ENCODE results near the gene PRR32. TPM values are rescaled to one million over a fixed set of nuclear protein-coding genes. Genes with fewer than 3 reads are reported as not detected.
"Not testable (repeated sequence)": the region's sequence is repeated elsewhere in the genome, so short reads cannot be mapped to it uniquely, and the experiment has no call there.

The PRR32 gene, protein sequence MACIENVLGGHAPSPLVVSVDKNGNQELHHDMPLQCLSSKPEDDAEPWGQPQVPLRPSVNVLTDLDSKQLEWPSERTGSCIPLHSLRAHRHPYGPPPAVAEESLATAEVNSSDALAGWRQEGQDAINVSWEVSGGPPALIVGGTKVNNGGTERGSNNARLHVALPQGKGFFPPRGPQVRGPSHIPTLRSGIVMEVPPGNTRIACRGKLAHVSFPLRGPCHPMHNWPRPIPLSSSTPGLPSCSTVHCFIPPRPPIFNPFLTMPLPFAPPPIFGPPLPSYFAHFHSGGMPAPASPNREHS
- total RNA-seq: not detected
- long read RNA-seq: 0 reads

DNA sequence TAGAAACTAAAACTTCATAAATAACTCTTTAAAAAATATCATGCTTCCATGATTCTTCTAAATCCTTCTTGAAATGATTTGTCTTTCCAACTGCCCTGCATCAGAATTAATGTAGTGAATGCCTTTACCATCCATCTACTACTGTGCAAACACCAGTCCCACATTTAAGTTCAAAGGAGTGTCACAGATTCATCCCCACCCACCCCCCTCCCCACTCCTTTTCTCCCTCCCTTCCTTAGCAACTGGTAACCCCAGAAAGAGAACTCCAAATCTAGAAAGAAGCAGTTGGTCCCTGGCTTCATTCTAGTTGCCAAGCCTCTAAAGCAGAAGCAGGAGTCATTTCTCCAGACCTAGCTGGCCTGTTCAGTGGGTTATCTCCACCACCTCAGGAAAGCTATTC, at the start of gene PRR32:
TSS of gene PRR32 (plus strand) at position 301 of the 400 bp plus-strand sequence. CDS start 115 bp downstream, outside the sequence.
- H3K27me3 ChIP-seq: no peaks in the 10 kb centered on the region
- no peak within 1 kb of the TSS for H3K4me3 ChIP-seq
- H3K9me3 ChIP-seq: no peaks in the 10 kb centered on the region
- TF ChIP-seq POLR2A (IDR thresholded peaks at IDR 0.05): no peak
- TF ChIP-seq, protein P1, sequence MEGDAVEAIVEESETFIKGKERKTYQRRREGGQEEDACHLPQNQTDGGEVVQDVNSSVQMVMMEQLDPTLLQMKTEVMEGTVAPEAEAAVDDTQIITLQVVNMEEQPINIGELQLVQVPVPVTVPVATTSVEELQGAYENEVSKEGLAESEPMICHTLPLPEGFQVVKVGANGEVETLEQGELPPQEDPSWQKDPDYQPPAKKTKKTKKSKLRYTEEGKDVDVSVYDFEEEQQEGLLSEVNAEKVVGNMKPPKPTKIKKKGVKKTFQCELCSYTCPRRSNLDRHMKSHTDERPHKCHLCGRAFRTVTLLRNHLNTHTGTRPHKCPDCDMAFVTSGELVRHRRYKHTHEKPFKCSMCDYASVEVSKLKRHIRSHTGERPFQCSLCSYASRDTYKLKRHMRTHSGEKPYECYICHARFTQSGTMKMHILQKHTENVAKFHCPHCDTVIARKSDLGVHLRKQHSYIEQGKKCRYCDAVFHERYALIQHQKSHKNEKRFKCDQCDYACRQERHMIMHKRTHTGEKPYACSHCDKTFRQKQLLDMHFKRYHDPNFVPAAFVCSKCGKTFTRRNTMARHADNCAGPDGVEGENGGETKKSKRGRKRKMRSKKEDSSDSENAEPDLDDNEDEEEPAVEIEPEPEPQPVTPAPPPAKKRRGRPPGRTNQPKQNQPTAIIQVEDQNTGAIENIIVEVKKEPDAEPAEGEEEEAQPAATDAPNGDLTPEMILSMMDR (IDR thresholded peaks at IDR 0.05): no peak
- H3K27ac ChIP-seq: no peak within 1 kb of the TSS
- intact Hi-C loops (cut with DNase I): no loop called here
- no peaks in the 10 kb centered on the region for H3K4me1 ChIP-seq
- no peaks in the 10 kb centered on the region for H3K36me3 ChIP-seq
- ATAC-seq (no peak), DNase-seq (no peak)

- 0% methylated on average over 5 of the region's 5 CpGs for WGBS (ENCODE audit: insufficient coverage, low coverage, low lambda C conversion rate, missing lambda C conversion rate)
- intact Hi-C loops (cut with DNase I): no loop called here
- ATAC-seq (peak; percentile 65 to 86 (median 82)), DNase-seq (no peak)
- Histone ChIP-seq H3K27me3 (no peaks in the 10 kb centered on the region), H3K27ac (no peak overlapping the region), H3K9me3 (no peaks in the 10 kb centered on the region), H3K4me3 (no peak overlapping the region), H3K4me1 (no peaks in the 10 kb centered on the region), H3K36me3 (no peaks in the 10 kb centered on the region)
- TF ChIP-seq, protein P1 (IDR thresholded peaks at IDR 0.05): peak; percentile 53 to 66 (median 53)
- no peak for TF ChIP-seq POLR2A (IDR thresholded peaks at IDR 0.05)
Measured at GRCh38 chrX:126770179-126770578, 49.4 kb upstream of the PRR32 start.

DNA sequence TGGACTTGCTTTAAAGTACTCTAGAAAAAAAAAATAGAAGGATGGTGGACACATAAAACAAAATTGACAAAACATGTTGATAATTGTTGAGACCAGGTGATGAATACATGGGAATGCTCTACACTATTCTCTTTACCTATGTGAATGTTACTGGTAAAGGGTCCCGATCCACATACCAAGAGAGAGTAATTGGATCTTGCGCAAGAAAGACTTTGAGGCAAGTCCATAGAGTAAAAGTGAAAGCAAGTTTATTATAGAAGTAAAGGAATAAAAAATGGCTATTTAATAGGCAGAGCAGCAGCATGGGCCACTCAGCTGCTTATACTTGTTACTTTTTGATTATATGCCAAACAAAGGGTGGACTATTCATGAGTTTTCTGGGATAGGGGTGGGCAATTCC, 34.0 kb upstream of the PRR32 start:
- DNase-seq: no peak
- WGBS (ENCODE audit: insufficient coverage, low coverage, low lambda C conversion rate, missing lambda C conversion rate): 67% methylated on average over 2 of the region's 2 CpGs
- no peak for ATAC-seq
- Histone ChIP-seq H3K4me3 (no peak overlapping the region), H3K36me3 (no peaks in the 10 kb centered on the region), H3K27ac (no peak overlapping the region), H3K27me3 (no peaks in the 10 kb centered on the region), H3K4me1 (no peaks in the 10 kb centered on the region), H3K9me3 (no peaks in the 10 kb centered on the region)
- intact Hi-C loops (cut with DNase I): no loop called here
- TF ChIP-seq POLR2A (IDR thresholded peaks at IDR 0.05): no peak
- TF ChIP-seq, protein P1 (IDR thresholded peaks at IDR 0.05): no peak

DNA sequence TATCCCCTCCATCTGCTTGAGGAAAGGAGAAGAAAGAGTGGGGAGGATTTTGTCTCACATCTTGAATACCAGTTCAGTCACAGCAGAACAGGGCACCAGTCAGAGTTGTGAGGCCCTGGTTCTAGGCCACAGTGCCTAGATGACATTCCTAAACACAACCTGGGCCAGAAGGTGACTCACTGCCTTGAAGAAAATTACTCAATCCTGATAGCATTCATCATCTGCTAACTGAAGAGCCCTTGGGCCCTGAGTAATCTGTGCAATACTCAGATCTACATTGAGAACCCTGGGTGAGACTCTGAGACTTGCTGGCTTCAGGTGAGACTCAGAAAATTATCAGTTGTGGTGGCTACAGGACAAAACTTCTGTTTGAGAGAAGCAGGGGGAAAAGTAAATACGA, 20.5 kb upstream of the PRR32 start:
- Histone ChIP-seq H3K27me3 (no peaks in the 10 kb centered on the region), H3K36me3 (no peaks in the 10 kb centered on the region), H3K4me1 (no peaks in the 10 kb centered on the region), H3K27ac (no peak overlapping the region), H3K4me3 (no peak overlapping the region), H3K9me3 (no peaks in the 10 kb centered on the region)
- no peak for DNase-seq
- intact Hi-C loops (cut with DNase I): no loop called here
- no peak for ATAC-seq
- no peak for TF ChIP-seq POLR2A (IDR thresholded peaks at IDR 0.05)
- TF ChIP-seq, protein P1 (IDR thresholded peaks at IDR 0.05): no peak
- 75% methylated on average over 1 of the region's 1 CpG for WGBS (ENCODE audit: insufficient coverage, low coverage, low lambda C conversion rate, missing lambda C conversion rate)

GRCh38 chrX:126806784-126807183, 12.7 kb upstream of the PRR32 start:
- DNase-seq; H3K27me3 ChIP-seq; H3K27ac ChIP-seq; H3K36me3 ChIP-seq; ATAC-seq; intact Hi-C loops (cut with DNase I); H3K4me1 ChIP-seq; H3K4me3 ChIP-seq; H3K9me3 ChIP-seq: not testable (repeated sequence)
- 53% methylated on average over 2 of the region's 3 CpGs for WGBS (ENCODE audit: insufficient coverage, low coverage, low lambda C conversion rate, missing lambda C conversion rate)

All from right lobe of liver (tissue), 6 donors.